ENCODE data around the gene MCUB.
"Not testable (repeated sequence)": the region's sequence is repeated elsewhere in the genome, so short reads cannot be mapped to it uniquely, and the experiment has no call there.

MCUB gene

GRCh38 chr4:109559983-109560686 is at the start of gene MCUB:
TSS of gene MCUB (plus strand) at chr4:109560246. CDS start at chr4:109560338, 92 bp downstream.
- peak; percentile 74 to 83 (median 78) for DNase-seq (ENCODE audit: low read depth in 3 of 3, low spot score in 1 of 3)

GRCh38 chr4:109510687-109511086 is 49.4 kb upstream of the MCUB start:
- no peak for DNase-seq (ENCODE audit: low read depth in 3 of 3, low spot score in 1 of 3)

- no peak for DNase-seq (ENCODE audit: low read depth in 3 of 3, low spot score in 1 of 3)
Measured at GRCh38 chr4:109511414-109511813, 48.6 kb upstream of the MCUB start.

- not testable (repeated sequence) for DNase-seq (ENCODE audit: low read depth in 3 of 3, low spot score in 1 of 3)
Measured at GRCh38 chr4:109513368-109513767, 46.7 kb upstream of the MCUB start.

- no peak for DNase-seq (ENCODE audit: low read depth in 3 of 3, low spot score in 1 of 3)
Measured at GRCh38 chr4:109532182-109532581, 27.9 kb upstream of the MCUB start.

- DNase-seq (ENCODE audit: low read depth in 3 of 3, low spot score in 1 of 3), result no peak
Measured at GRCh38 chr4:109545401-109545800, 14.6 kb upstream of the MCUB start.

- DNase-seq (ENCODE audit: low read depth in 3 of 3, low spot score in 1 of 3), result no peak
Measured at GRCh38 chr4:109547394-109547793, 12.7 kb upstream of the MCUB start.

- DNase-seq (ENCODE audit: low read depth in 3 of 3, low spot score in 1 of 3), result no peak
Measured at GRCh38 chr4:109548655-109549054, 11.4 kb upstream of the MCUB start.

- DNase-seq (ENCODE audit: low read depth in 3 of 3, low spot score in 1 of 3), result no peak
Measured at GRCh38 chr4:109552237-109552636, 7.8 kb upstream of the MCUB start.

GRCh38 chr4:109553130-109553529 is 6.9 kb upstream of the MCUB start:
- no peak for DNase-seq (ENCODE audit: low read depth in 3 of 3, low spot score in 1 of 3)

- DNase-seq (ENCODE audit: low read depth in 3 of 3, low spot score in 1 of 3), result no peak
Measured at GRCh38 chr4:109554971-109555370, 5.1 kb upstream of the MCUB start.

GRCh38 chr4:109557433-109557832 is 2.6 kb upstream of the MCUB start:
- DNase-seq (ENCODE audit: low read depth in 3 of 3, low spot score in 1 of 3), result no peak

GRCh38 chr4:109558095-109558494 is 2.0 kb upstream of the MCUB start:
- not testable (repeated sequence) for DNase-seq (ENCODE audit: low read depth in 3 of 3, low spot score in 1 of 3)

- DNase-seq (ENCODE audit: low read depth in 3 of 3, low spot score in 1 of 3), result peak in 1 of 3 donors; percentile 4
Measured at GRCh38 chr4:109559625-109559982, 442 bp upstream of the MCUB start.

- peak in 2 of 3 donors; percentile 5 to 21 for DNase-seq (ENCODE audit: low read depth in 3 of 3, low spot score in 1 of 3)
Measured at GRCh38 chr4:109560687-109561461, 828 bp downstream of the MCUB start.

GRCh38 chr4:109562457-109563239 is 2.6 kb downstream of the MCUB start:
- no peak for DNase-seq (ENCODE audit: low read depth in 3 of 3, low spot score in 1 of 3)

GRCh38 chr4:109571494-109571893 is 11.4 kb downstream of the MCUB start:
- no peak for DNase-seq (ENCODE audit: low read depth in 3 of 3, low spot score in 1 of 3)

- DNase-seq (ENCODE audit: low read depth in 3 of 3, low spot score in 1 of 3), result no peak
Measured at GRCh38 chr4:109572154-109572553, 12.1 kb downstream of the MCUB start.

- no peak for DNase-seq (ENCODE audit: low read depth in 3 of 3, low spot score in 1 of 3)
Measured at GRCh38 chr4:109574443-109574850, 14.4 kb downstream of the MCUB start.

GRCh38 chr4:109574931-109575804 is 15.1 kb downstream of the MCUB start:
- DNase-seq (ENCODE audit: low read depth in 3 of 3, low spot score in 1 of 3), result no peak

- DNase-seq (ENCODE audit: low read depth in 3 of 3, low spot score in 1 of 3), result no peak
Measured at GRCh38 chr4:109576462-109576861, 16.4 kb downstream of the MCUB start.

All from stimulated activated CD4-positive, alpha-beta T cell treated with anti-CD3 and anti-CD28 coated beads, TNF-alpha, amount 100 ng/mL, for 1 hour (primary cell).